ENCODE measurements around the gene UMOD.

The UMOD gene

DNA sequence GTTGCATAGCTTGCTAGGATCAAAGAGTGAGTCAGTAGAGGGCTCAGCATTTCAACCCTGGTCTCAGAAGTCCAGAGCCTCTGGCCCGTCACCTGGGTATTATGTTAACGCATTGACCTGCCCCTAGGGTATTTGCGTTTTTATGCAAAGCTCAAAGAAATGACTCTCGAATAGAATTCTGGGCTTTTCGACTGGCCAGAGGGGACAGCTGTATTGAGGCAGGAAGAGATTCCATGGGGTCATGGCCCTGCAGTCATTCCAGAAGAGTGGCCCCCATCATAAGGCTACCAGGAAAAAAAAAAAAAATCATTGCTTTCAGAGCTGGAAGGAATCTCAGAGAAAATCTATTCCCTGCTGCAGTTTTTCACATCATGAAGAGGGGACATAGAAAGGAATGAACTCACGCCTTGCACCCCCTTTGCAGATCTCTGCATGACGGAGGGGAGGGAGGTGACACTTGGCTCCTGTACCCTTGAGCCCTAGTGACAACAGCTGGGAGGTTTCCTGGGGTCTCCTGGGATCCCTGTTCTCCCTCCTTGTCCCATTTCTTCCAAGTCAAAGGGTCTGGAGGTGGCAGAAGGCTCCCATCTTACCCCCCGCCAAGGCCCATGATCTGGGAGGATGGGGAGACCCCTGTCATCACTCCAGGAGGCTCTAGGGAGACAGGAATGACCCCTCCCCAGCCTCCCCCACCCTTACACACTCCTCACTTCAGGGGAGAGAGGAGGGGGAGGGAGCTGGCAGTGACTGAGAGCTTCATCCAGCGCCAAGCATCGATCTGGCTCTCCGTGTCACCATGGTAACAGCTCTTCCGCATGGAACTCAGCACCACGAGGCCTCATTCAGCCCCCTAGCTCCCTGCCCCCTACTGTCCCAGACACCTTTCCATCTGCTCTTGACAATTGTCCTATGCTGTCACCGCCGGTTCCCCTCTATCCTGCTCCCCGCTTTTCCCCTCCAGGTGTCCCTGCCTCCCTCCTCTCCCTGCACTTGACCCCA is 61.0 kb downstream of the UMOD start:
- DNase-seq, result no peak

DNA sequence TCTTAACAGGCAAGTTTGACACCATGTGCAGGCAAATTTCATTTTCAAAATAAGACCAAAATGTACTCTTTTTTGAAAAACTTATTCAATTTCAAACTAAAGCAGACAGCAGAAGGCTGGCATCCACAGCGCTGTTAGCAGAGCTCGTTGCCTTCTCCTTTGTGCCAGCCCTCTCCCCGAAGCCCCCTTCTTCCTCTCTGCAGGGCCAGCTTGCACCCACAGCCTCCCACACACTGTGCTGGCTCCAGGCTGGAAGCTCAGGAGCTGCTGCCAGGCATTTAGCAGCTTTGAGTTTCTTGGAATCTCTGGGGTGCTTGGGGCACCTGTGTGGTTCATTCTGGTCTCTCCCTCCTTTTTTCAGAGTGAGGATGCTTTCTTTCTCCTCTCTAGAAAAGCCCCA is 62.9 kb downstream of the UMOD start:
- no peak for DNase-seq

DNA sequence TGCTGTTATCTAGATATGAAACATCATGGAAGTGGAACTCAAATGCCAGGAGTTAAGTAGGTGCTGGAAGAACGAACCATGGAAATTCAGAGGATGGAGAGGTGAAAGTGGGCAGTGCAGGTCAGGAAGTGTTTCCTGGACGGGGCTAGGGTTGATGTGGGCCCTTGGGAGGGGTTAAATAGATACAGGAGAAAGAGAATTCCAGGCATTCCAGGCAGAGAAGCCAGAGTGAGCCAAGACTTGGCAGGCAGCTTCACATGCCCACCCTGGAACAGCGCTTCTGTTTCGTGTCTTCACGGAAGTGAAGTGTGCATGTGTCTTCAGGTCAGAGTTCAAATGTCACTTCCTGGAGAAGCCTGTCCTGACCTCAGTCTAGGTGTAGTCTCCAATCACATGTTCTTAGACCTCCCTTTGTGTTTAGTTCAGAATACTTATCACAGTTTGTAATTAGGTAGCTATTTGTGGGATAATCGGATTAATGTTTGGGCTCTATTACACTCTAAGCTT is 66.5 kb downstream of the UMOD start:
- no peak for DNase-seq
